Midbrain (tissue), 1 donor: ENCODE measurements around the gene TMEM132D.

Experiments
- DNase-seq: peaks from one replicate; lab custom pipeline; 2025; lab: John Stamatoyannopoulos, UW

The TMEM132D gene

GRCh38 chr12:129184127-129184928 is 719.5 kb downstream of the TMEM132D start:
- no peak for DNase-seq

- no peak for DNase-seq
These were observed 723.8 kb downstream of the TMEM132D start for GRCh38 chr12:129179941-129180553.

GRCh38 chr12:129169928-129170327 is 733.9 kb downstream of the TMEM132D start:
- no peak for DNase-seq

DNA sequence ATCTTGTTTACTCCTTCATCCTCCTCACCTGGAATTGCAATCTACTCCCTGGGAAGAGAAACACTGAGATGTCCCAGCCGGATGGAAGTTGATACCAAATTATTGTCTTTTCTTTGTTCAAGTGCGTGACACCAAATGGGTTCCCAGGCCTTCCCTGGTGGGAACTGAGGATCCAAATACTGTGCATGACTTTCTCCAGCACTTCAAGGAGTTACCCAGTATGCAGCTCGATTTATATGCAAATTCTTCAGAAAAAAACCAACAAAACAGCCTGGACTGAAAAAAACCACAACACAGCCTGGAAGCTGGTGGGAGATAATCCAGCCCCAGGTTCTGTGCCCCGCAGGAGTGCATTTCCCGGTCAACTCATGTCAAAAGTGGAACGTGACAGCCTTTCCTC is 740.0 kb downstream of the TMEM132D start:
- no peak for DNase-seq

DNA sequence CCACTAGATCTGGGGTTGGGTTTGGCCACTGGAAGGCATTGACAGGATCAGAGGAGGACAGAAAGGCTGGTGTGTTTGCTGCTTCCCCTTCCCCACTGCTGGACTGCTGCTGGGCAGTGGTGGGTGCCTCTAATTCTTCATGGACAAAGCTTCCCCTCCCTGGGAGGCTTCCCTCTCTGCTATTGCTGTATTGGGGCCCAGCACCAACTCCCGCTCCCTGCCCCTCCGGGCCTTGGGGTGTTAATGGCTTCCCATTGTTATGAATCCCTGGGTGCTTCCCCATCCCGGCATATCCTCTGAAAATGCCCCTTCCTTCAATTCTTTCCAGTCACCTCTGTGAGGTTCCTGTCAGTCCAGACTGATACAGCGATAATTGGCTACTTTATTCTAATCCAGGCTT is 740.4 kb downstream of the TMEM132D start:
- no peak for DNase-seq

- no peak for DNase-seq
These were observed 741.0 kb downstream of the TMEM132D start for GRCh38 chr12:129162805-129163204.

DNA sequence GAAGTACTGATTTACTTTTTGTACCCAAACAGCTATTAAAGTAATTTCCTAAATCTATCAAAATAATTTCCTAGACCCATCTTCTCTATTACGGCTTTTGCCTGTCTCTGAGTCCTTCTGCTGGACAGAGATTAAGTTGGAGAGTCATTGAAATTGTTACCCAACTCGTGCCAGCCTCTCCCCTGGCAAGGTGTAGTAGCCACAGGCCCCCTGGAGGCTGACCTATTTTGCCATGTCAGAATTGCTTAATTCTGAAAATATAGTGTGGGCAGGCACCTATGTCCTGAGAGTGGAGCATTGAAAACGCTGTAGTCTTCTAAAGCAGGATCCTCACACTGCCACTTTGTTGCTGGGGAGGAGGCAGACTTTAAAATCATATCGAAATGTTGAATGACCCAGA is 742.3 kb downstream of the TMEM132D start:
- no peak for DNase-seq

DNA sequence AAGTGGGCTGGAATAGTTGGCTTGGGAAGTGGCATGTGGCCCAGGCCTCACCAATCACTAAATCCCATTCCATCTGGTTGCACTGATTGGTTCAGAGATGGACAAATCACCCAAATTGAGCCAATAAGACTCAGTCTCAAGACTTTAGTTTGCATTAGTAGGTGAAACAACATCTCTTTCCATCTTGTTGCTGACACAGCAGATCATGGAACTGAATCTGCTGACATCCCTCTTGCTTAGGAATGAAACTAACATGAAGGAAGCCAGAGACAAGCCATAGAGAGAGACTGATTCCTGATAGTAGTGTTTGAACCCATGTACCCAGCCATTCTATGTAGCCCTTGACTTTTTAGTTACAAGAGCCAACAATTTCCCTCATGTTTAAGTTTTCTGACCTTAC is 743.5 kb downstream of the TMEM132D start:
- no peak for DNase-seq

GRCh38 chr12:129152351-129153104 is 751.3 kb downstream of the TMEM132D start:
- DNase-seq, result no peak

- DNase-seq, result no peak
These were observed 753.1 kb downstream of the TMEM132D start for GRCh38 chr12:129150721-129151120.

DNA sequence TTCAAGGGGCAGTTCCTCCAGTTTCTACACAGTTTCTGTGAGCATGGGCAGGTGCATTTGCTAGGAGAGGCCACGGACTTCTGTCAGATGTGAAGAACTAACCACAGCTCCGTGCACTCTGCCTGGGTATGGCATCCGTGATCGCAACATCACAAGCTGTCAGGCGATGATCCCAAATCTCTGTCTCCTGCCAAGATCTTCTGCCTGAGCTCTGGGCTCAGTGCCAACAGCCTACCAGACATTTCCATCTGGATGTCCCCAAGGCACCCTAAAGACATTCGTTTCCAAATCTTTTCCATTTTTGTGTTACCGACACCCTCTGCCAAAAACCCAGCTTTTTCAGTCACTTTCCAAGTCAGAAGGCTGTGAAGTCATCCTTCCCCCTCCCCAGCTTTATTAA is 758.4 kb downstream of the TMEM132D start:
- no peak for DNase-seq

GRCh38 chr12:129138776-129139175 is 765.0 kb downstream of the TMEM132D start:
- DNase-seq, result no peak

DNA sequence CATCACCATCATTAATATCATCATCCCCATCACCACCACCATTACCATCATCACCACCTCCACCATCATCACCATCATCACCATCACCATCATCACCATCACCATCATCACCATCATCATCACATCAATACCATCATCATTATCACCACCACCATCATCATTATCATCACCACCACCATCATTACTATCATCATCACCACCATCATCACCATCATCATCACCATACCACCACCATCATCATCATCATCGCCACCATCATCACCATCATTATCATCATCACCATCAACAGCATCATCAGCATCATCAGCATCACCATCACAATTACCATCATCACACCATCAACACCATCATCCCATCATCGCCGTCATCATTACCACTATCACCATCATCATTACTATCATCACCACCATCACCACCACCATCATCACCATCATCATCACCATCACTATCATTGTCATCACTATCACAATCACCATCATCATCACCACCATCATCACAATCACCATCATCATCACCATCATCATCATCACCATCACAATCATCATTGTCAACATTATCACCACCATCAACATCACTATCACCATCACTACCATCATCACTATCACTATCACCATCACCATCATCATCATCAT is 767.0 kb downstream of the TMEM132D start:
- no peak for DNase-seq

GRCh38 chr12:129127771-129128170 is 776.1 kb downstream of the TMEM132D start:
- no peak for DNase-seq

- no peak for DNase-seq
These were observed 776.6 kb downstream of the TMEM132D start for GRCh38 chr12:129127211-129127610.

- DNase-seq, result no peak
These were observed 784.3 kb downstream of the TMEM132D start for GRCh38 chr12:129119537-129119936.

DNA sequence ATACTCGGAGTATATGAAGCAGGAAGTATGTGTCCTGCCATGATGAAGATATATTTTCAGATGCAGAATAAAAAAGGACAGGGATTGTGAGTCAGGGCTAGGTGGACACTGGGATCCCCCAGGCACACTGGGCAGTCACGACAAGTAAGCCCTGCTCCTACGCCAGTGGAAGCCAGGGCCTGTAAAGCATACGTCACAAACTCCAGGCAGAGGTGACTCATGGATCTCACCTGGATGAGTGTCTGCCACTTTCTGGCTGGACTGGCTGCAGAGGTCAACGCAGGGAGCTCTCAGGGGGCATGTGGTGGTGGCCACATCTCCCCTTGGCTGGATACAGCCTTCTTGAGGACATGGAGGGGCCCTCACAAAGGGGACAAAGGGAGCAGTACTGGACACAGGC is 788.3 kb downstream of the TMEM132D start:
- DNase-seq, result no peak

DNA sequence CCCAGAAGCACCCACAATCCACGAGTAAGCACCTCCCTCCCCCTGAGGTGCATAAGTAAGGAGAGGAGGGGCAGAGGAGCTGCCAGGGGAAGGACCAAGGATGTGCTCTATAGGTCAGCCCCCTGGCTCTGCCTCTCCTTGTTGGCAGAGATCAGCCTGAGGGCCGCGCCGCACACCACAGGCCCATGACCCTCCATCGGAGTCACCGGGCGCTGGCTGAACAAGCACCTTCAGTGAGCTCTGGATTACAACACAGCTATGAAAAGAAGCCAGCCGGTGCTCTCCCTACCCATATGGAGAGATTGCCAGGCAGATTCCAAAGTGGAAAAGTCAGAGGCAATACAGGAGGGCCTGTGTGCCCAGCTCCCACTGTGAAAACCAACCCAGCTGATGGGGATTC is 793.2 kb downstream of the TMEM132D start:
- DNase-seq, result no peak

DNA sequence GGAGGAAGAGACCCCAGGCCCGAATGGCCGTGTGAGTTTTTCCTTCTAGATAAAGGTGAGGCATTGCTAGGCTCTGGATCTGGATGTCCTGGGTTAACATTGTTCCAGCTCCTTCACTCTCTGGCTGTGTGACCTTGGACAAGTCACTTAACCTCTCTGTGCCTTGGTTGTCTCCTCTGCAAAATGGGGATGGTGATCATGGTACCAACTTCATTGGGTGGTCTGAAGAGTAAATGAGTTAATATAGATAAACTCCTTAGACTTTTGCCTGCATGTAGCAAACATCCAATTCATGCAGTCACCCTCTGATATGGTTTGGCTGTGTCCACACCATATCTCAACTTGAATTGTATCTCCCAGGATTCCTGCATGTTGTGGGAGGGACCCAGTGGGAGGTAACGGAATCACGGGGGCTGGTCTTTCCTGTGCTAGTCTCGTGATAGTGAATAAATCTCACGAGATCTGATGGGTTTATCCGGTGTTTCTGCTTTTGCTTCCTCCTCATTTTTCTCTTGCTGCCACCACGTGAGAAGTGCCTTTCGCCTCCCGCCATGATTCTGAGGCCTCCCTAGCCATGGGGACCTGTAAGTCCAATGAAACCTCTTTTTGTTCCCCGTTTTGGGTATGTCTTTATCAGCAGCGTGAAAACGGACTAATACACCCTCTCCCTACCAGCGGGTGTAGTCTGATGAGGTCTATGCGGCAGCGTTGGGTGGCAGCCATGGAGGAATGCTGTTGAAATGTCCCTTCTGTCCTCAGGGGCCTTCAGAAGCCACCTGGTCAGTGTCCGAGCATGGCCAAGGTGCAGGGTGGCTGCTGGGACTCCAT is 794.4 kb downstream of the TMEM132D start:
- no peak for DNase-seq

DNA sequence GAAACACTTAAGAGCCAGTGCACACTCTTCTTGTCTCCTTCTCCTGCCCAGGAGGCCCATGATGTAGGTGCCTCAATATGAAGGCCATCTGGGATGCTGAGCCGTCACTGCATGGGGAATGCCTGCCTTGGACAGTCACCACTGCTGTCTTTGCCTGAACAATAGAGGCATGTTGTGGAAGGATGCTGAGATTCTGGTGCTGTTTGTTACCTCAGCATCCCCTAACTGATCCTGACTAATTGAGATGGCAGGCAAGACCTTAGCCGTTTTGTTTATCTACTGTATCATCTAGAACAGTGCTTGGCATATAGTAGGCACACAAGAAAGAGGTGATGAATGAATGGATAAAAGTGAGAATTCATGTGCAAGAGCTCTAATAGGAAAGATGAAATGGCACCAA is 797.1 kb downstream of the TMEM132D start:
- no peak for DNase-seq

DNA sequence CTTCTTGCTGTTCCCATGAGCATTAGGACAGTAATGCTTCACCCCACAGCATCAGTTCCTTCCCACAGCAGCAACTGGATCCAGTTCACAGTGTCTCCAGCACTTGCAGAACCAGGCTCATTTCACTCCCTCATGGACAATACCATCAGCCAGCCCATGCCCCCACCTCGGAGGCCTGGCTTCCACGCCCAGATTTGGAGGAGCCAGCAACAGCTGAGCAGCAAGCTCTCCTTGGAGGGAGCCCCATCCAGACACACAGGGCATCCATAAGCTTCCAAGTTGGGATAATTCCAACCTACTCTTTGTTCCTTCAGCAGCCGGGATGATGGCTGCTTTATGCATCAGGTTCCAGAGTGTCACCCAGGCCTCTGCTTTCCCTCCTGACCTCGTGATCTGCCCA is 800.6 kb downstream of the TMEM132D start:
- DNase-seq, result no peak

DNA sequence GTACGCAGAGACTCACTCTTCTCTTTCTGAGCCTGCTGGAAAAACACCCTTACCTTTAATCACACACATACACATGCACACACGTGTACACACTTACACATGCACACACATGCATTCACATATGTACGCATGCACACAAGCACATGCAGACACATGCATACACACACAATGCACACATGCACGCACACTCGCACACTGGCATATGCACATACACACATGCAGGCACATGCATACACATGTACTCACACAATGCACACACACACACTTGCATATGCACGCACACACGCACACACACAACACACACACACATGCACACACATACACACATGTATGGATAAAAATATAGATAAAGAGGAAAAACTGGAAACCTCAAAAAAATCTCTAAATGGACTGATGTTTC is 801.6 kb downstream of the TMEM132D start:
- DNase-seq, result no peak
